ENCODE measurements around the gene CNKSR3.

GRCh38 chr6:154506991-154507898 lies 3.2 kb downstream of the CNKSR3 start:
- TF ChIP-seq CREB5 (CRISPR knock-in tag; IDR thresholded peaks at IDR 0.05; ENCODE audit: low read depth) (no peak), CSDC2 (CRISPR knock-in tag; IDR thresholded peaks at IDR 0.05) (no peak), ZNF70 (CRISPR knock-in tag; IDR thresholded peaks at IDR 0.05) (no peak), PPARA (CRISPR knock-in tag; IDR thresholded peaks at IDR 0.05; ENCODE audit: borderline replicate concordance) (no peak), POU6F1 (CRISPR knock-in tag; IDR thresholded peaks at IDR 0.05; ENCODE audit: borderline replicate concordance, low read depth) (no peak), ZNF565 (CRISPR knock-in tag; conservative IDR thresholded peaks at IDR 0.05; ENCODE audit: low read depth) (no peak)

Data from SK-N-SH treated with all-trans-retinoic acid at 6 μM for 48 hours (cell line).